Measurements from ENCODE around the gene ACO2.

DNA sequence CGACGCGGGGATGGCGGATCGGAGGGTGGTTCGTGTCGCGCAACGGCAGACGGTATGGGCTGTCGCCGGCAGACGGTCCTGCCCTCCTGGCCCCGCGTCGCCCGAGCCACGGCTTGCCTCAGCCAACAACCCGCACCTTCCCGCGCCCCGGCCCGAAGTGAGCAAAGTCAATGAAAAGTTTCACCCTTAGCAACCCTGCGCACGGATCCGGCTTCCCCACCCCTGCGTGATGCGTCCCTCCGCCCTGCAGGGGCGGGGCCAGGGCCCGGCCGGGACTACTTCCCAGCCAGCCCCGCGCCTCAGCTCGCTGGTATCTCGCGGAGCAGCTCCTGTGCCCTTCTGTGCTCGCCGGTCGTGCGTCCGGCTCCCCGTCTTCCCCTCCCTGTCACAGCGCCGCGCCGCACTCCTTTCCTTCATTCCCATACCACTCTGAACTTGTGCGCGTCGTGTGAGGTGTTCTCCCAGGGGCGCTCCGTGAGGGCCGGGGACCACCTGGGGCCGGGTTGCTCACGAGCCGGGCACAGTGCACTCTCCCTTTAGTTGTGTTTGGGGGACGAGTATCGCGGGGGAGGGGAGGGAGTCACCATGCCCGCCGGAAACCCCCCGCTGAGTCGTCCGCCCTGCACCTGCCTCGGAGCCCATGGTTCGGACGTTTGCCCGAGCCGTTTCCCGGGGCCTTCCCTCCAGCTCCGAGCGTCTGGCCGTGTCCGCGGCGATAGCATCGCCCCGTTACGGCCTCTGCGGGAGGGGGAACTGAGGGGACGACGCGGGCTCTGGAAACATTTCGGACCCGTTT, 22.1 kb upstream of the ACO2 start, which contains the start of gene TOB2:
- TF ChIP-seq POLR2AphosphoS5 (IDR thresholded peaks at IDR 0.05), result peak; percentile 100
- TF ChIP-seq, protein P1, sequence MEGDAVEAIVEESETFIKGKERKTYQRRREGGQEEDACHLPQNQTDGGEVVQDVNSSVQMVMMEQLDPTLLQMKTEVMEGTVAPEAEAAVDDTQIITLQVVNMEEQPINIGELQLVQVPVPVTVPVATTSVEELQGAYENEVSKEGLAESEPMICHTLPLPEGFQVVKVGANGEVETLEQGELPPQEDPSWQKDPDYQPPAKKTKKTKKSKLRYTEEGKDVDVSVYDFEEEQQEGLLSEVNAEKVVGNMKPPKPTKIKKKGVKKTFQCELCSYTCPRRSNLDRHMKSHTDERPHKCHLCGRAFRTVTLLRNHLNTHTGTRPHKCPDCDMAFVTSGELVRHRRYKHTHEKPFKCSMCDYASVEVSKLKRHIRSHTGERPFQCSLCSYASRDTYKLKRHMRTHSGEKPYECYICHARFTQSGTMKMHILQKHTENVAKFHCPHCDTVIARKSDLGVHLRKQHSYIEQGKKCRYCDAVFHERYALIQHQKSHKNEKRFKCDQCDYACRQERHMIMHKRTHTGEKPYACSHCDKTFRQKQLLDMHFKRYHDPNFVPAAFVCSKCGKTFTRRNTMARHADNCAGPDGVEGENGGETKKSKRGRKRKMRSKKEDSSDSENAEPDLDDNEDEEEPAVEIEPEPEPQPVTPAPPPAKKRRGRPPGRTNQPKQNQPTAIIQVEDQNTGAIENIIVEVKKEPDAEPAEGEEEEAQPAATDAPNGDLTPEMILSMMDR (IDR thresholded peaks at IDR 0.05), result peak in 2 of 4 experiments; percentile 12 to 16
